ENCODE results near the gene ACOT8. TPM values are rescaled to one million over a fixed set of nuclear protein-coding genes. Genes with fewer than 3 reads are reported as not detected.

The ACOT8 gene
- polyA plus RNA-seq, 3 donors, result 40.9 to 52.4 (median 44.6) TPM

DNA sequence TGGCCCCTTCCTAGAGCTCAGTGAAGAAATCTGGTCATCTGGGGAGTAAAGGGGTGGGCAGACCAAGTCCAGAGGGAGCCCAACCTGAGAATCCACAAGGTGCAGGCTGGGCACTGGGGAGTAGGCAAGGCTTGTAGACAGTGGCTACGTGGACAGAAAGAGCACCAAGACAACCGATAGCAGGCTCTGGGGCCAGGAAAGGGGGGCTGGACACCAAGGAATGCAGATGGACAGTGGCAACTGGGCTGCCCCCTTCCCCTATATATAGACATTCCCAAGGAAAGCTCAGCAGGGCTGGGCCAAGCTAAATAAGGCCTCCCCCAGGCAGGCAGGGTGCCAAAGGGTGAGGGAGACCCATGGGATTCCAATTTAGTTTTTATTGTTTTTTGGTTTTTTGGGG is 28.6 kb downstream of the ACOT8 start:
- Mint-ChIP-seq H3K27me3 (ENCODE audit: low read depth in 3 of 3) (peaks cover 19 to 21% (median 20%) of the 10 kb centered on the region in 3 donors), H3K4me1 (peaks cover 42% of the 10 kb centered on the region), H3K4me3 (no peak overlapping the region), H3K27ac (no peak overlapping the region), H3K36me3 (peaks cover 0 to 8% of the 10 kb centered on the region in 2 donors), H3K9me3 (peaks cover 0 to 13% (median 4%) of the 10 kb centered on the region in 7 donors)
- Histone ChIP-seq H3K9ac (ENCODE audit: insufficient read depth, low read length, poor library complexity, severe bottlenecking) (no peak overlapping the region), H3K79me2 (ENCODE audit: insufficient read depth, low read length) (no peaks in the 10 kb centered on the region), H3K9me3 (replicated peaks in 1 of 2; ENCODE audit: control insufficient read depth in 1 of 2, insufficient read depth in 1 of 2, low read length in 2 of 2) (no peaks in the 10 kb centered on the region), H3K27ac (ENCODE audit: low read depth in 1 of 2, low read length in 2 of 2) (no peak overlapping the region), H3K4me2 (replicated peaks; ENCODE audit: extremely low read depth, low read length, poor library complexity, severe bottlenecking) (no peak overlapping the region), H4K20me1 (ENCODE audit: insufficient read depth, low read length) (no peaks in the 10 kb centered on the region), H3K36me3 (replicated peaks in 1 of 2; ENCODE audit: control insufficient read depth in 1 of 2, insufficient read depth in 2 of 2, low read length in 2 of 2) (no peaks in the 10 kb centered on the region), H2AFZ (ENCODE audit: insufficient read depth, low read depth, low read length, poor library complexity, severe bottlenecking) (no peak overlapping the region), H3K27me3 (ENCODE audit: control insufficient read depth in 2 of 2, insufficient read depth in 2 of 2, low read length in 2 of 2) (peaks cover under 1 to 13% of the 10 kb centered on the region in 2 donors), H3K4me1 (ENCODE audit: control insufficient read depth in 1 of 2, insufficient read depth in 2 of 2, low read length in 2 of 2) (peaks cover 32 to 38% of the 10 kb centered on the region in 2 donors), H3K4me3 (replicated peaks in 1 of 3; ENCODE audit: low read depth in 2 of 3, low read length in 3 of 3) (no peak overlapping the region)
- WGBS (ENCODE audit: insufficient coverage), result 80% methylated on average over 1 of the region's 2 CpGs
- no peak for DNase-seq
- TF ChIP-seq, protein P1, sequence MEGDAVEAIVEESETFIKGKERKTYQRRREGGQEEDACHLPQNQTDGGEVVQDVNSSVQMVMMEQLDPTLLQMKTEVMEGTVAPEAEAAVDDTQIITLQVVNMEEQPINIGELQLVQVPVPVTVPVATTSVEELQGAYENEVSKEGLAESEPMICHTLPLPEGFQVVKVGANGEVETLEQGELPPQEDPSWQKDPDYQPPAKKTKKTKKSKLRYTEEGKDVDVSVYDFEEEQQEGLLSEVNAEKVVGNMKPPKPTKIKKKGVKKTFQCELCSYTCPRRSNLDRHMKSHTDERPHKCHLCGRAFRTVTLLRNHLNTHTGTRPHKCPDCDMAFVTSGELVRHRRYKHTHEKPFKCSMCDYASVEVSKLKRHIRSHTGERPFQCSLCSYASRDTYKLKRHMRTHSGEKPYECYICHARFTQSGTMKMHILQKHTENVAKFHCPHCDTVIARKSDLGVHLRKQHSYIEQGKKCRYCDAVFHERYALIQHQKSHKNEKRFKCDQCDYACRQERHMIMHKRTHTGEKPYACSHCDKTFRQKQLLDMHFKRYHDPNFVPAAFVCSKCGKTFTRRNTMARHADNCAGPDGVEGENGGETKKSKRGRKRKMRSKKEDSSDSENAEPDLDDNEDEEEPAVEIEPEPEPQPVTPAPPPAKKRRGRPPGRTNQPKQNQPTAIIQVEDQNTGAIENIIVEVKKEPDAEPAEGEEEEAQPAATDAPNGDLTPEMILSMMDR (IDR thresholded peaks at IDR 0.05), result no peak
- intact Hi-C loops (cut with micrococcal nuclease), result no loop called here

DNA sequence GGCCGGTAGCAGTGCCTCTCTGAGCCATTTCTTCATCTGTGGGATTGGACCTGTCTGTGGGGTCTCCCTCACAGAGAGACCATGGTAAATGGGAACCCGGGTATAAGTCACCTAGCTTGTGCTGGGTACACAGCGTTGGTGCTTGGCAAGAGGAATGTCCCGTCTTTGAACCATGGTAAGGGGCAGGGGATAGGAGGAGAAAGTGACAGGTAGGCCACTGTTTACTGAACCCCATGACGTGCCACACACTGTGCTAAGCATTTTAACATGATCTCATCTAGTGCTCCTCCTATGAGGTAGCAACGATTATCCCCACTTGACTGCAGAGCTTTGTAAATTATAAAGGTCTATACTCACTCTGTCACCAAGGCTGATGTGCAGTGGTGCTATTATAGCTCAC is 29.5 kb downstream of the ACOT8 start:
- Mint-ChIP-seq H3K9me3 (peaks cover 0 to 15% (median 5%) of the 10 kb centered on the region in 7 donors), H3K27ac (peak overlapping the region in 1 of 7 donors; percentile 41), H3K4me1 (peaks cover 43% of the 10 kb centered on the region), H3K36me3 (peaks cover 0 to 8% of the 10 kb centered on the region in 2 donors), H3K27me3 (ENCODE audit: low read depth in 3 of 3) (peaks cover 27 to 30% (median 29%) of the 10 kb centered on the region in 3 donors), H3K4me3 (no peak overlapping the region)
- intact Hi-C loops (cut with micrococcal nuclease), result no loop called here
- Histone ChIP-seq H4K20me1 (ENCODE audit: insufficient read depth, low read length) (no peaks in the 10 kb centered on the region), H3K4me1 (ENCODE audit: control insufficient read depth in 1 of 2, insufficient read depth in 2 of 2, low read length in 2 of 2) (peaks cover 29 to 38% of the 10 kb centered on the region in 2 donors), H3K4me2 (replicated peaks; ENCODE audit: extremely low read depth, low read length, poor library complexity, severe bottlenecking) (no peak overlapping the region), H3K27ac (ENCODE audit: low read depth in 1 of 2, low read length in 2 of 2) (no peak overlapping the region), H3K9ac (ENCODE audit: insufficient read depth, low read length, poor library complexity, severe bottlenecking) (no peak overlapping the region), H3K9me3 (replicated peaks in 1 of 2; ENCODE audit: control insufficient read depth in 1 of 2, insufficient read depth in 1 of 2, low read length in 2 of 2) (no peaks in the 10 kb centered on the region), H3K27me3 (ENCODE audit: control insufficient read depth in 2 of 2, insufficient read depth in 2 of 2, low read length in 2 of 2) (peaks cover 10 to 21% of the 10 kb centered on the region in 2 donors), H3K79me2 (ENCODE audit: insufficient read depth, low read length) (no peaks in the 10 kb centered on the region), H3K36me3 (replicated peaks in 1 of 2; ENCODE audit: control insufficient read depth in 1 of 2, insufficient read depth in 2 of 2, low read length in 2 of 2) (no peaks in the 10 kb centered on the region), H3K4me3 (replicated peaks in 1 of 3; ENCODE audit: low read depth in 2 of 3, low read length in 3 of 3) (no peak overlapping the region), H2AFZ (ENCODE audit: insufficient read depth, low read depth, low read length, poor library complexity, severe bottlenecking) (no peak overlapping the region)
- WGBS (ENCODE audit: insufficient coverage), result 98% methylated on average over 4 of the region's 6 CpGs
- DNase-seq, result no peak
- TF ChIP-seq, protein P1 (IDR thresholded peaks at IDR 0.05), result no peak

All from CD14-positive monocyte (primary cell).